GM19438 (cell line): Measurements from ENCODE around the gene COPS6.
"Not testable (repeated sequence)": the region's sequence is repeated elsewhere in the genome, so short reads cannot be mapped to it uniquely, and the experiment has no call there.

ENCODE experiments used
- ATAC-seq: cut with Tn5 transposase; IDR thresholded peaks from one replicate; pipeline ENCODE4 v1.9.1; 2021; ENCODE audit warnings: low read depth; ENCODE audit not compliant: unreplicated experiment

Gene COPS6

DNA sequence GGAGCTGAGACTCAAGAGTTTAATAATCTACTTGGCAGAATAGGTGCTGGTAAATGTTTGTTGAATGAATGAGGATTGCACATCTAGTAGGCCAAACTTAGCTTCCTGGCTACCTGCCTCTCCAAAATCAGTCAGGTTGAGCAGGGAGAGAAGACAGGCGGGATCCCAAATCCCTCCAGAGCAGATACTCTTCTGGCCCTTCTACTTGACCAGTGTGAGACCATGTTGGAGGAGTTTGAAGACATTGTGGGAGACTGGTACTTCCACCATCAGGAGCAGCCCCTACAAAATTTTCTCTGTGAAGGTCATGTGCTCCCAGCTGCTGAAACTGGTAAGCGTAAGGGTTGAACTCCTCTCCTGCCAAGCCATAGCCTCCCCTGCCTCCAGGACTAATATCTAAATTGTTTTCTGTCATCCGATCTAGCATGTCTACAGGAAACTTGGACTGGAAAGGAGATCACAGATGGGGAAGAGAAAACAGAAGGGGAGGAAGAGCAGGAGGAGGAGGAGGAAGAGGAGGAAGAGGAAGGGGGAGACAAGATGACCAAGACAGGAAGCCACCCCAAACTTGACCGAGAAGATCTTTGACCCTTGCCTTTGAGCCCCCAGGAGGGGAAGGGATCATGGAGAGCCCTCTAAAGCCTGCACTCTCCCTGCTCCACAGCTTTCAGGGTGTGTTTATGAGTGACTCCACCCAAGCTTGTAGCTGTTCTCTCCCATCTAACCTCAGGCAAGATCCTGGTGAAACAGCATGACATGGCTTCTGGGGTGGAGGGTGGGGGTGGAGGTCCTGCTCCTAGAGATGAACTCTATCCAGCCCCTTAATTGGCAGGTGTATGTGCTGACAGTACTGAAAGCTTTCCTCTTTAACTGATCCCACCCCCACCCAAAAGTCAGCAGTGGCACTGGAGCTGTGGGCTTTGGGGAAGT, 35.8 kb downstream of the COPS6 start:
- ATAC-seq = no peak

DNA sequence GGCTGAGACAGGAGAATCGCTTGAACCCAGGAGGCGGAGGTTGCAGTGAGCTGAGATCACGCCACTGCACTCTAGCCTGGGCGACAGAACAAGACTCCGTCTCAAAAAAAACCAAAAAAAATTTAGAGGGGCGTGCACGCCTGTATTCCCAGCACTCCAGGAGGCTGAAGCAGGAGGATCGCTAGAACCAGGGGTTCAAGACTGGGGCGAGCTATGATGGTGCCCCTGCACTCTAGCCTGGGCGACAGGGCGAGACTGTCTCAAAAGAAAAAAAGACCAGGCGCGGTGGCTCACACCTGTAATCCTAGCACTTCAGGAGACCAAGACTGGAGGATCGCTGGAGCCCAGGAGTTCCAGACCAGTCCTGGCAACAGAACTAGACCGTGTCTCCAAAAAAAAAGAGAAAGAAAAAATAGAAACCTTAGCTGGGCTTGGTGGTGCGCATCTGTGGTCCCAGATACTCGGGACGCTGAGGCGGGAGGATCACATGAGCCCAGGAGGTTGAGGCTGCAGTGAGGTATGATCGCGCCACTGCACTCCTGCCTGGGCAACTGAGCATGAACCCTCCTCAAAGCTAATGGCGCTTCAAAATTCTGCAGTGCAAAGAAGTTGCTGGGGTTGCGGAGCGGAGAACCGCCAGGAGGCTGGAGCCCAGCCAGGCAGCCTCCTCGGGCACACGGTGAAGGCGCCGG, 37.6 kb downstream of the COPS6 start:
- peak; percentile 37 for ATAC-seq

DNA sequence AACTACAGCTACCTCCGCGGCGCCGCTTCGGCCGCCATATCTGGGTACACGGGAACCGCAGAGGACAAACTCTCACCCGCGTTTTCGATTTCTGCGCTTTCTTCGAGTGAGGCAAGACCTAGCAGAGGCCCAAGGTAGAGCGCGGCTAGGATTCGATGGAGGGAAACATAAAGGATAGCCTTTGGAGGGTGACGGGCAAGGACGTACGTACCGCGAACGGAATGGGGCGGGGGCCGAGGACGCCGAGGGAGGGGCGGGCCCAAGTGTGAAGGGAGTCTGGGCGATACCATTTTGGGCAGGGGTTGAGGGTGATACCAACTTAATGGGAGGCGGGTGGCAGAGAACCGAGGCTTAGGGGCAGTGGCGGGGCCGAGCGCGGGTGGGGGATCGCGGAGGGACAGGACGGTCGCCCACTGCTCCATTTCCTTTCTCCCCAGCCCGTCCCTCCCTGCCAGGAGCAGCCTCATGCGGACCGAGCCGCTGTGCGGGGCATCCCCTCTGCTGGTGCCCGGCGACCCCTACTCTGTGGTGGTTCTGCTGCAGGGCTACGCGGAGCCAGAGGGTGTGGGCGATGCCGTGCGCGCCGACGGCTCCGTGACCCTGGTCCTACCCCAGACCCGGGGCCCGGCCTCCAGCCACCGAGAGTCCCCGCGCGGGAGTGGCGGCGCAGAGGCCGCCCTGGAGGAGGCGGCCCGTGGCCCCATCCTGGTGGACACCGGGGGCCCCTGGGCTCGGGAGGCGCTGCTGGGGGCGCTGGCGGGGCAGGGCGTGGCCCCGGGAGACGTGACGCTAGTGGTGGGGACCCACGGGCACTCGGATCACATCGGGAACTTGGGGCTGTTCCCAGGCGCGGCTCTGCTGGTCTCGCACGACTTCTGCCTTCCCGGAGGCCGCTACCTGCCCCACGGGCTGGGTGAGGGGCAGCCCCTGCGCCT, 38.4 kb downstream of the COPS6 start, which contains the start of gene MBLAC1:
Gene MBLAC1, plus strand, starts transcription at position 37 of the 935 bp plus-strand sequence. Its CDS starts 429 bp downstream, at position 466.
- peak; percentile 59 for ATAC-seq

DNA sequence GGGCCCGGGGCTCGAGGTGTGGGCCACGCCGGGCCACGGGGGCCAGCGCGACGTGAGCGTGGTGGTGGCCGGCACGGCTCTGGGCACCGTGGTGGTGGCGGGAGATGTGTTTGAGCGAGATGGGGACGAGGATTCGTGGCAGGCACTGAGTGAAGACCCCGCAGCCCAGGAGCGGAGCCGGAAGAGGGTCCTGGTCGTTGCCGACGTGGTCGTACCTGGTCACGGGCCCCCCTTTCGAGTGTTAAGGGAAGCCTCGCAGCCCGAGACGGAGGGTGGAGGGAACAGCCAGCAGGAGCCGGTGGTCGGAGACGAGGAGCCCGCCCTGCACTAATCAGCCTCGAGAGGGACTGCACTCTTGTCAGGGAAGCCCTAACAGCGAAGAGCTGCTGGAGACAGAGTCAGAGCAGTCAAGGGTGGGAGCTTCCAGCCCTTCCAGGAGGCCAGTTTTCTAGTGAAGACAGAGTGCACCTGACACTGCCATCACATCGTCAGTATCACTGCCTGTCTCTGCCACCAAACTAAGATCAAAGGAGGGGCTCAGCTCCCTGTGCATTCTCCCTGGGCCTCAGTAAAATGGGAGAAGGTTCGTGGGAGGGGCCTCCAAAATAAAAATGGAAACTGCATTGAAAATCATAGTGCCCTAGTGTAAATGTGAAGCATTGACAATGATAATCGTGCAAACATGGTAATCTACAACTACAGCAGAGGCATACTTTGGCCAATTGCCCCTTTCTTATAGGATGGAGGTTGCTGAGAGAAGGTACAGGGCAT, 39.3 kb downstream of the COPS6 start:
- no peak for ATAC-seq

DNA sequence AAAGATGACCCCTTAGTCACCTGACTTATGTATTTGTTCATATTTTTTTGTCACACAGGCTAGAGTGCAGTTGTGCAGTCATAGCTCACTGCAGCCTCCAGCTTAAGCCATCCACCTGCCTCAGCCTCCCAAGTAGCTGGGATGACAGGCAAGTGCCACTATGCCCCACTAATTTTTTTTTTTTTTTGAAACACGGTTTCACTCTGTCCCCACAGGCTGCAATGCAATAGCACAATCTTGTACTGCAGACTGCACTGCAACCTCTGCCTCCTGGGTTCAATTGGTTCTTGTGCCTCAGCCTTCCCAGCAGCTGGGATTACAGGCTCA, 39.8 kb downstream of the COPS6 start:
- ATAC-seq = no peak

DNA sequence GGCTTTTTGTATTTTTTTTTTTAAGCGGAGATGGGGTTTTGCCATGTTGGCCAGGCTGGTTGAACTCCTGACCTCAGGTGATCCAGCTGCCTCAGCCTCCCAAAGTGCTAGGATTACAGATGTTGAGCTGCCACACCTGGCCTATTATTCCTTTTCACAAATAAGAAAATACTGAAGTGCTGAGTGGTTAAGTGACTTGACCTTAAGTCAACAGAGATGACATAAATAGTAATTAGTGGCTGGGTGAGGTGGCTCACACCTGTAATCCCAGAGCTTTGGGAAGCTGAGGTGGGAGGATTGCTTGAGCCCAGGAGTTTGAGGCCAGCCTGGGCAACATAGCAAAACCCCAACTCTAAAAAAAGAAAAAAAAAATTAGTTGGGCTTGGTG, 41.4 kb downstream of the COPS6 start:
- ATAC-seq = not testable (repeated sequence)

DNA sequence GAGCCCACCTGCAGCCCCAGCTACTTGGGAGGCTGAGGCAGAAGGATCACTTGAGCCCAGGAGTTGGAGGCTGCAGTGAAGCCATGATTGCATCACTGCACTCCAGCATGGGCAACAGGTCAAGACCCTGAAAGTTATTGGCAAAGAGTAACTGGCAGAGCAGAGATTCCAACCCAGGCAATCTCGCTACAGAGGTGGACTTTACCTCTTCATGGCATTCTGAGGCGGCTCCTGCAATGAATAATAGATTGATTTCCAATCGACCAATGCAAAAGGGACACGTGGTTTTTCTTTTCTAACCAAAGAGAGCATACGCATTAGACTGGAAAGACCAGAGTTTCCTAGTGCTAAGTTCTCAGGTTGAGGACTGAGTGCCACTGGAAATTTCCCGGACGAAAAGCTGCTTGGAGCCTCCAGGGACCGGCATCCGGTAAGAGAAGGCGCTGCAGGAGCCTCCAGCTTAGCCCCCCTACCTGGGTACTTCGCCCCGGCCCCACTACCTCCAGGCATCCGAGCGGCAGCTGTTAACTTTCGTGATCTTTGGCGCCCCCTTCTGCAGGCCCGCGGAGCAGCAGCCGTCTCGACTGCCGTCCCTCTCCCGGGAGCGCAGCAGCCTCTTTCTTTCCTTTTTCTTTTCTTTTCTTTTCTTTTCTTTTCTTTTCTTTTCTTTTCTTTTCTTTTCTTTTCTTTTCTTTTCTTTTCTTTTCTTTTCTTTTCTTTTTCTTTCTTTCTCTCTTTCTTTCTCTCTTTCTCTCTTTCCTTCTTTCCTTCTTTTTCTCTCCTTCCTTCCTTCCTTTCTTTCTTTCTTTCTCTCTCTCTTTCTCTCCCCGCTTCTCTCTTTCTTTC, 42.1 kb downstream of the COPS6 start:
- ATAC-seq = no peak

DNA sequence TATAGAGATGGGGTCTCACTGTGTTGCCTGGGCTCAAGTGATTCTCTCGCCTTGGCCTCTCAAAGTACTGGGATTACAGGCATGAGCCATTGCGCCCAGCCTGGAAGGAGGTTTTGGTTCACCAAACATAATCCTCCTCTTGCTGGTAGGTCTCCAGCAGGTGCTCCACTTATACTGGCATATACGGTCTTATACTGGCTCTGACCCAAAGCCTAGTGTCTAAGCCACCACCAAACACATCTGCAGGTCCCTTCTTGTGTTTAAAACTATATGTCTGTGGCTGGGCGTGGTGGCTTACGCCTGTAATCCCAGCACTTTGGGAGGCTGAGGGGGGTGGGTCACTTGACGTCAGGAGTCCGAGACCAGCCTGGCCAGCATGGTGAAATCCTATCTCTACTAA, 43.4 kb downstream of the COPS6 start:
- no peak for ATAC-seq

DNA sequence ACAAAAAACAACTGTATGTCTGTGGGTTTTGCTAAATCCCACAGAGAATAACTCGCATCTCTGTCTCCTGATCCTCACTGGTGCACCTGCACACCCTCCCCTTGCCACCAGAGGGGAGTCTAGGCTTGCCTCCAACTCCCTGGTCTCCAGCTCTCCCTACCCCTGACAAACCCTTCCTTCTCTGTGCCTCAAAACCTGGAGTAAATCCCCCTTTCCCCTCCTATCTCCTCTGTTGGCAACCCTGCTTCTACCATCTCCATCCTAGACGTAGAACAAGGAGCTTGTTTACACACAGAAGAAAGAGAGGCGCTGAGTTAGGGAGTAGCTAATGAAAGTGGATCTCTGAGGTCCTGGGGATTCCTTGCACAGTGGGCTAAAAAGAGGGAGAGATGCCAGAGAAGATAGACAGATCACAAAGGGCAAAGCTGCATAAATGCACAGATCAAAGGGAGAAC, 44.0 kb downstream of the COPS6 start:
- no peak for ATAC-seq

DNA sequence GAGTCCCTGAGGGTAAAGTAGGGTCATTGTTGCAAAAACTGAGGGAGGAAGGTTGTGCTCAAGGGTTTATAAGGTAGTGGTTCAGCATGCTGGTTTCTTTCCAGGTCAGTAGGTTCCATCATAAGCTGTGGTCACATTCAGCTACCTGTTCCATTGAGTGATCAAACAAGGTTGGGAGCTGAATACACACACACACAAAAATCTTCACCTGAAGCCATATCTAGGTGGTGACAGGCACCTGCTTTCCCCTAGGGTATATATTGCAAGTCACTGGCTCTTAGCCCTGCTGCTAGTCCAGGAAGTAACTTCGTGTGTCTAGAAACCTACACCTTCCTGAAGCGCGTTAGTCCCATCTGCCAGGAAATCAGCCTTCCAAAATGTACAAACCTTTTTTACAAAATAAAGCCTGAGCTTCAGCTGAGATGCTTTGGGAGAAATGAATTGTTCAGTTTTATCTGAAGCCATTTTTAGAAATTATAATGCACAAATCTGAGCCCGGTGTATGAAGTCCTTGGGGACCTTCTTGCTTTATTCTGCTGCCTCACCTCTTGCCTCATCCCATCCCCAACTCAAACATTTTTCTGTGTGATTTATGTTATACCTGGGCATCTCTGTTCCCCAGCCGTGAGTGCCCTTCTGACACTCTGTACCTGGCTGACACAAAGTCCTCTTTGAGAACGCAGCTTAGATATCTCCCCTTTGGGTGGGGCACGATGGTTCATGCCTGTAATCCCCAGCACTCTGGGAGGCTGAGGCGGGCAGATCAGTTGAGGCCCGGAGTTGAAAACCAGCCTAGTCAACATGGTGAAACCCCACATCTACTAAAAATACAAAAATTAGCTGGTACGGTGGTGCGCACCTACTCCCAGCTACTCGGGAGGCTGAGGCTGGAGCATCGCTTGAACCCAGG, 49.3 kb downstream of the COPS6 start:
- no peak for ATAC-seq

DNA sequence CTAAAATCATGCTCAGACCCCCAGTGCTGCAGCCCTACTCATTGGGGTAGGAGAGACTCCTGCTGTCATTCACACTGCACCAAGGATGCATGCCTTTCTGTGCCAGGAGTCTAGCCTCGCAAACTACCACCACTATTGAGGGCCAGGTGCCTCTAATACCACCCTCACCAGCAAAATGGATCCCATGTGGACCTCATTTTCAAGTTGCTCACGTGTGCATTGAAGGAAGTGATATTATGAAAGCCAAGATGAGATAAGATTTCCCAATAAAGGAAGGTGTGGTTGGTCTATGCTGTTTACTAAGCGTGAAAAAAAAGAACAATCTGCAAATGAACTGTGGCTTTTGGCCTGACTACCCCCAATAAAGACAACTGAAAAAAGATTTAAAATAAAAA, 52.8 kb downstream of the COPS6 start:
- ATAC-seq = no peak
